ENCODE results near the gene SLC35A4. TPM values are rescaled to one million over a fixed set of nuclear protein-coding genes. Genes with fewer than 3 reads are reported as not detected.

SLC35A4 gene
- total RNA-seq (2014; rRNA removed; shearing (Covaris generic)) = 39.1 and 42.2 TPM in 2 replicates
- polyA plus RNA-seq (2014; cell fraction: nucleus; rRNA removed) = 35.1 and 48.9 TPM in 2 replicates

- DNase-seq (ENCODE audit: extremely low read depth, low read depth) = peak; percentile 96
These were observed at the start of gene SLC35A4, which contains the start of gene APBB3 for GRCh38 chr5:140564196-140565023. Gene SLC35A4 (plus strand): TSS chr5:140564828. CDS start chr5:140567170, 2,342 bp downstream. Gene APBB3 (minus strand): TSS chr5:140564598. CDS start chr5:140564245, 353 bp downstream.

GRCh38 chr5:140524003-140524402 lies 40.6 kb upstream of the SLC35A4 start:
- no peak for DNase-seq (ENCODE audit: extremely low read depth, low read depth)

- DNase-seq (ENCODE audit: extremely low read depth, low read depth) = no peak
These were observed 24.4 kb upstream of the SLC35A4 start for GRCh38 chr5:140540227-140540626.

- DNase-seq (ENCODE audit: extremely low read depth, low read depth) = no peak
These were observed 21.7 kb upstream of the SLC35A4 start for GRCh38 chr5:140542972-140543371.

GRCh38 chr5:140544986-140545385 lies 19.6 kb upstream of the SLC35A4 start:
- DNase-seq (ENCODE audit: extremely low read depth, low read depth) = no peak

GRCh38 chr5:140545606-140546005 lies 19.0 kb upstream of the SLC35A4 start:
- DNase-seq (ENCODE audit: extremely low read depth, low read depth) = no peak

GRCh38 chr5:140546851-140547507 lies 17.6 kb upstream of the SLC35A4 start:
- no peak for DNase-seq (ENCODE audit: extremely low read depth, low read depth)

GRCh38 chr5:140547508-140548299 lies 16.9 kb upstream of the SLC35A4 start, which contains the start of gene EIF4EBP3:
Gene EIF4EBP3 (plus strand): TSS chr5:140547662. CDS start chr5:140547738, 76 bp downstream.
- DNase-seq (ENCODE audit: extremely low read depth, low read depth) = peak; percentile 92

GRCh38 chr5:140548300-140548688 lies 16.3 kb upstream of the SLC35A4 start:
- no peak for DNase-seq (ENCODE audit: extremely low read depth, low read depth)

- no peak for DNase-seq (ENCODE audit: extremely low read depth, low read depth)
These were observed 15.8 kb upstream of the SLC35A4 start for GRCh38 chr5:140548791-140549190.

GRCh38 chr5:140549237-140550144 lies 15.1 kb upstream of the SLC35A4 start:
- no peak for DNase-seq (ENCODE audit: extremely low read depth, low read depth)

GRCh38 chr5:140550147-140551079 lies 14.2 kb upstream of the SLC35A4 start:
- DNase-seq (ENCODE audit: extremely low read depth, low read depth) = no peak

GRCh38 chr5:140551872-140552271 lies 12.8 kb upstream of the SLC35A4 start:
- no peak for DNase-seq (ENCODE audit: extremely low read depth, low read depth)

- no peak for DNase-seq (ENCODE audit: extremely low read depth, low read depth)
These were observed 11.0 kb upstream of the SLC35A4 start for GRCh38 chr5:140553657-140554056.

- DNase-seq (ENCODE audit: extremely low read depth, low read depth) = peak; percentile 20
These were observed 10.2 kb upstream of the SLC35A4 start for GRCh38 chr5:140554454-140554853.

GRCh38 chr5:140555747-140556312 lies 8.8 kb upstream of the SLC35A4 start:
- no peak for DNase-seq (ENCODE audit: extremely low read depth, low read depth)

GRCh38 chr5:140556438-140556837 lies 8.2 kb upstream of the SLC35A4 start:
- DNase-seq (ENCODE audit: extremely low read depth, low read depth) = no peak

GRCh38 chr5:140557136-140557805 lies 7.4 kb upstream of the SLC35A4 start, which contains the start of gene SRA1:
Gene SRA1 (minus strand): TSS chr5:140557473. CDS start chr5:140557452, 21 bp downstream.
- peak; percentile 84 for DNase-seq (ENCODE audit: extremely low read depth, low read depth)
